GM12801 (cell line): Measurements from ENCODE around the gene KIF6.

Experiments
- CTCF ChIP-seq: IDR thresholded peaks from one replicate; pipeline ENCODE4 v1.5.1; 2011; ENCODE audit warnings: control low read depth; ENCODE audit not compliant: insufficient read length; ENCODE audit errors: extremely low read depth

Gene KIF6

GRCh38 chr6:39490108-39490507 lies 235.1 kb downstream of the KIF6 start:
- TF ChIP-seq CTCF: no peak

- TF ChIP-seq CTCF: no peak
These were observed 236.8 kb downstream of the KIF6 start for GRCh38 chr6:39488255-39488879.

- no peak for TF ChIP-seq CTCF
These were observed 240.9 kb downstream of the KIF6 start for GRCh38 chr6:39484276-39484675.

GRCh38 chr6:39476670-39477069 lies 248.5 kb downstream of the KIF6 start:
- no peak for TF ChIP-seq CTCF

GRCh38 chr6:39476151-39476550 lies 249.1 kb downstream of the KIF6 start:
- no peak for TF ChIP-seq CTCF

- no peak for TF ChIP-seq CTCF
These were observed 253.1 kb downstream of the KIF6 start for GRCh38 chr6:39471954-39472659.

- TF ChIP-seq CTCF: no peak
These were observed 254.7 kb downstream of the KIF6 start for GRCh38 chr6:39470506-39470905.
